Endometrial microvascular endothelial cells (primary cell): ENCODE data around the gene SCN2A. TPM values are rescaled to one million over a fixed set of nuclear protein-coding genes. Genes with fewer than 3 reads are reported as not detected.
"Not testable (repeated sequence)": the region's sequence is repeated elsewhere in the genome, so short reads cannot be mapped to it uniquely, and the experiment has no call there.

Experiments
- in situ Hi-C: cut with HindIII; loops from 2 replicates; pipeline ENCODE4 v1.10.0; 2017; ENCODE audit warnings: low sequenced_read_pairs, low pct_unique_long_range_greater_than_20kb; ENCODE audit errors: inconsistent ontology term
- total RNA-seq: library from RNA; depleted of rRNA; stranded (reverse); fragments of >200 nt; gene quantifications from one replicate; pipeline ENCODE4 v1.2.3, GENCODE V29; 2015; ENCODE audit errors: inconsistent ontology term

SCN2A gene
- total RNA-seq, 1 donor from 2014 or later = not detected

DNA sequence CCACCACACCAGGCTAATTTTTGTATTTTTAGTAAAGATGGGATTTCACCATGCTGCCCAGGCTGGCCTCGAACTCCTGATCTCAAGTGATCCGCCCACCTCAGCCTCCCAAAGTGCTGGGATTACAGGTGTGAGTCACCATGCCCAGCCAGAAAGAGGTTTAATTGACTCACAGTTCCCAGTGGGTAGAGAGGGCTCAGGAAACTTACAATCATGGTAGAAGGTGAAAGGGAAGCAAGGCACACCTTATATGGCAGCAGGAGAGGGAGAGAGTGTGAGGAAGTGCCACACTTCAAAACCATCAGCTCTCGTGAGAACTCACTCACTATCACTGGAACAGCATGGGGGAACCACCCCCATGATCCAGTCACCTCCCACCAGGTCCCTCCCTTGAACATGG is 159.4 kb downstream of the SCN2A start:
- in situ Hi-C loops = not testable (repeated sequence)

DNA sequence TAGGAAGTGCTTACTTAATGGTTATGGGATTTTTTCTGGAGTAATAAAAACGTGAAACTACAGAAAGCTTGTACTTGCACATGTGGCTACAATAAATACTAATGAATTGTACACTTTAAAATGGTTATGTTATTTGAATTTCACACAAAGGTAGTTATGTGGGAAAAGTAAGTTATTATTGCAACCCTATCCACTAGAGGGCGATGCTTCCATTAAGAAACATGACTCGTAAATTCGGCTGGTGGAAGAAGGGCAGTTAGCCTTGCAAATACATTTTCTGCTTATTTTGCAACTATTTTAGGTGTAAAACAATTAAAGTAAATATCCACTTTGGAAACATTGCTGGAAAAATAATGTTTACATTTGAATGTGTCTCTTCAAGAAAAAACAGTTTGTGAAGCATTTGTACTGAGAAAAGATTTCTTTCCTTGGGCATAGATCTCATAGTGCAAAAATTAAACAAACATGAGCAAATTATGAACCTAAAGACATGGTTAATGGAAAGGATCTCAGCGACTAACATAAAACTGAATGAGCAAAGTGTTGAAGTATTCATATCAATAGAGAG is 162.2 kb downstream of the SCN2A start:
- in situ Hi-C loops = no loop called here

DNA sequence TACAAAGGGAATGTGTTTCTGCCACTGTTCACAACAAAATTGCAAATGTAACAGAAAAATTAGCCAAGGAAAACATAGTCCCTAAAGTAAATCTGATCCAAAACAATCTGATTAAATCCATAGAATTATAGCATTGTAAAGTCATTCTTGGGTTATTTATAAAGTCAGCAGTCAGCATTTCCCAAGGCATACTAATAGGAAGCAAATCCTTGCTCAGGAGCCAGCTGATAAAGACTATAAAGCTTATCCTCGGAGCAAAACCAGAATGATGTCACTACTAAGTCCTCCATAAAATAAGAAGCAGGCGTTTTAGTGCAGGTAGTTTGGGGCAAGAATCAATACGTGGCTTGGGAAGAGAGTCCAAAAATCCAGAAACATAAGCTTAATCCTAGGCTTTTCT is 162.9 kb downstream of the SCN2A start:
- in situ Hi-C loops = no loop called here

- in situ Hi-C loops = no loop called here
Observed at GRCh38 chr2:165406173-165406572, 167.0 kb downstream of the SCN2A start.

DNA sequence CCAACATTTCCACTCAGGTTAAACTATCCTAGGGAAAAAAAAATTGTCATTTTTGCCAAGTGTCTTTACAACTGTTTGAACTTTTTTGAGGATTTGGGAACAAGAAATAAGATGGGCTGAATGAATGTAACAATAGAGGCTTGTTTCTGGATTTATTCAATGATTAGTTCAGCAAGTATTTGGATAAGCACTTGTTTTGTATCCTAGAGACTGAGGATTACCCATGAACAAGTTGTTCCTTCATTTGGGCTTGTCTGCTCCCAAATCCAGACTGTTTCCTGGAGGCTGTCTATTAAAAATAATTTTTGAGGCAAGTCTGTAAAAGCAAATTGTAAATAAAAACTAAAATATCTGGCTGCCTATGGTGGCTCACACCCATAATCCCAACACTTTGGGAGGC is 168.3 kb downstream of the SCN2A start:
- in situ Hi-C loops = no loop called here

DNA sequence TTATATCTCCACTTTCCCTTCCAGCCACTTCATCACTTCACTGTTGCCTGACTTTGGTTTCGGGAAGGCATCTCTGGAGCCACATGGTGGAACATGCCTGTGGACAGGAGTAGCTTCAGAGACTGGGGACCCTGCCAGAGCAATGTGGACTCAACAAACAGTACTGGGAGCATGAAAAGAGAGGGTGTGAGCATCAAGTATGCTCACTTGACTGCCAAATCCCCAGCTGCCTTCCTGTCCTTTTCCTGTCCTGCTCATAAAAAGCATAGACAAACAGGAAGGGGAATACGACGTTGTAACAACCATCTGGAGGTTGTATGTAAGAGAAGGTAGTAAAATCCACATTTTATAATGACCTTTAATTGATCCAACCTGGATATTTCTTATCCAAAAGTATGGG is 169.0 kb downstream of the SCN2A start:
- in situ Hi-C loops = no loop called here

DNA sequence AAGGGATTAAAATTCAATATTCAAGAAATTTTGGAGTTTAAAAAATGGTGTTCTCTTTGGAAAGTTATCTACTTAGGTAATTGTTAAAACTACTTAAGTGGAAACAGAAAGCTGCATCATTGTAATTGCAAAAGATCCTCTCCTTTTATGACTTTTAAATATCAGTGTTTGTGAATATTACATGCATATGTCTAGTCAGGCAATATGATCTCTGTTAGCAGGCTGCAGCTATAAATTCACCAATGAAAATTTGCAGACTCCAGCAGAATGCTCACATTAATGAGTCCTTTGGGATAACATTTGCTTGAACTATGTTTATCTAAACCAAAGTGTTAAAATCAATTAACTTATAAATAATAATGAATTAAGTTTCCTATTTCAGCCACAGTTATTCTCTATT is 171.1 kb downstream of the SCN2A start:
- in situ Hi-C loops = no loop called here

DNA sequence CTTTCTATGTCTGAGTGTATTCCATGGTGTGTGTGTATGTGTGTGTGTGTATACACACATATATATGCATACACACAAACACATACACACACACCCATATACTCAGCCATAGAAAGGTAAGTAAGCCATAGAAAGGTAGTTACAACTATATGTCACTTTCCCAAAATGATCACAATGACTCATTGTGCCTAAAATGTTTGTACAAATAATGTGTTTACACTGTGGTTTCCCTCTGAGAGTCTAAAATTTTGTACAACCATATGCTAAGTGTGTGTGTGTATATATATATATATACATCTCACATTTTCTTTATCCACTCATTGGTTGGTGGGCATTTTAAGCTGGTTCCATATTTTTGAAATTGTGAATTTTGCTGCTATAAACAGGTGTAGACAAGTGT is 175.0 kb downstream of the SCN2A start:
- in situ Hi-C loops = no loop called here

GRCh38 chr2:165417009-165417408 is 177.8 kb downstream of the SCN2A start:
- in situ Hi-C loops = no loop called here

- in situ Hi-C loops = no loop called here
Observed at GRCh38 chr2:165420231-165420630, 181.0 kb downstream of the SCN2A start.

DNA sequence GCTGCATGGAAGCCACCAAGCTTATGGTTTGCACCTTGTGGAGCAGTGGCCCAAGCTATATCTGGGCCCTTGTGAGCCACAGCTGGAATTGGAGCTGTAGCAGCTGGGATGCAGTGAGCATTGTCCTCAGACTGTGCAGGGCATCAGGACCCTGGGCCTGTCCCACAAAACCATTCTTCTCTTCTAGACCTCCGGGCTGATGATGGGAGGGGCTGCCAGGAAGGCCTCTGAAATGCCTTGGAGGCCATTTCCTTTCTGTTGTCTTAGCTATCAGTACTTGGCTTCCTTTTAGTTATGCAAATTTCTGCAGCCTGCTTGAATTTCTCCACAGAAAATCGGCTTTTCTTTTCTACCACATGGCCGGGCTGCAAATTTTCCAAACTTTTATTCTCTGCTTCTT is 183.9 kb downstream of the SCN2A start:
- in situ Hi-C loops = no loop called here

GRCh38 chr2:165425556-165425955 is 186.3 kb downstream of the SCN2A start:
- in situ Hi-C loops = no loop called here

GRCh38 chr2:165427686-165428085 is 188.5 kb downstream of the SCN2A start:
- in situ Hi-C loops = no loop called here

DNA sequence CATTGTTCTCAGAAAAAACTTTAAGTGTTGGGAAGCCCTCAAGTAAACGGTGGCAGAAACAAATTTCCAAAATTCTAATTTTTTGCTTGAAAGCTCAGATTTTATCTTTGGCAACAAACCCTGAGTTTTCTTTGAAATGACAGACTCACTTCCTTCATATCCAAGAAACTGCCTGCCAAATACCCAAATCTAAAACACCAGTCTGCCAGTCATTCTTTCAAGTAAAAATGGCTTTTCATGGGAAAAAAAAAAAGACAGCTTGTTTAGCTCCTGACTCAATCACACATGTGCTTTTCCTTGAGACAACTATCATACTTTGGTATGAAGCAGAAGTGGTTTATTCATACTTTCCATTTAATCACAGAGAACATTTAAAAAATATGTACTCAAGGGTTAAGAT is 189.7 kb downstream of the SCN2A start:
- in situ Hi-C loops = no loop called here

- in situ Hi-C loops = no loop called here
Observed at GRCh38 chr2:165431014-165431413, 191.8 kb downstream of the SCN2A start.

- in situ Hi-C loops = no loop called here
Observed at GRCh38 chr2:165432234-165432966, 193.2 kb downstream of the SCN2A start.

DNA sequence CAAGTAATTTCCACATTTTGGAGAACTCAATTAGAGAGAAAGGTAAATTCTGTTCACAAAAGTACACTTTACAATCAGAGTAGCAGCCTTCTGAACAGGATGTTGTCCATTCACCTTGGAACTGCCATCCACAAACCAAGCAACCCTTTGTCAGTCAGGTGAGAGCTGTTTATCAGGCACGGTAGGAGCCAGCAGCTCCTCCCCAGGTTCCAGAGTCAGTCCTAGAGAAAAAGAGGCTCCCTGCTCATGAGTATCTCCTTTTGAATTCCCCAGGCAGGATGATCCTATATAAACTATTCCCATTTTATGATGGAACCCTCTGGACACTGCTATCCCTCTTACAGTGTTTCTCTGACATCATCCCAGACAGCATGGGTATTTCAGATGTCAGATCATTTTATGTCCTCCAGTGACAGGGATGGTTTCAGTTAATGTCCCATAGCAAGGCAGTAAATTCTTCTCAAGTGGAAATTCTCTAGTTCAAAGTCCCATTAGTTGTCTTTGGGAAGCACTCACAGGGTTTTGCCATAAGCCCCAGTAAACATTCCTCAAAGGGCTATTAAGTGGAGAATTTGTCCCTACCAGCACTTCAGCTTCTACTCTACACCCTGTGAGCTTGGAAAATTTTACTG is 195.8 kb downstream of the SCN2A start:
- in situ Hi-C loops = no loop called here

- in situ Hi-C loops = no loop called here
Observed at GRCh38 chr2:165435611-165436010, 196.4 kb downstream of the SCN2A start.

GRCh38 chr2:165436559-165436958 is 197.3 kb downstream of the SCN2A start:
- in situ Hi-C loops = no loop called here

- in situ Hi-C loops = no loop called here
Observed at GRCh38 chr2:165440367-165440766, 201.2 kb downstream of the SCN2A start.
